ENCODE measurements around the gene SLC44A5.
"Not testable (repeated sequence)": the region's sequence is repeated elsewhere in the genome, so short reads cannot be mapped to it uniquely, and the experiment has no call there.

The SLC44A5 gene

GRCh38 chr1:75198761-75199160, 412.2 kb downstream of the SLC44A5 start:
- no peak for DNase-seq (ENCODE audit: low read depth in 1 of 2, low spot score in 1 of 2)

- no peak for DNase-seq (ENCODE audit: low read depth in 1 of 2, low spot score in 1 of 2)
Observed at GRCh38 chr1:75198163-75198562, 412.8 kb downstream of the SLC44A5 start.

- DNase-seq (ENCODE audit: low read depth in 1 of 2, low spot score in 1 of 2), result no peak
Observed at GRCh38 chr1:75188892-75189291, 422.0 kb downstream of the SLC44A5 start.

- DNase-seq (ENCODE audit: low read depth in 1 of 2, low spot score in 1 of 2), result not testable (repeated sequence)
Observed at GRCh38 chr1:75181214-75181955, 429.5 kb downstream of the SLC44A5 start.

GRCh38 chr1:75174031-75174760, 436.7 kb downstream of the SLC44A5 start:
- DNase-seq (ENCODE audit: low read depth in 1 of 2, low spot score in 1 of 2), result no peak

- DNase-seq (ENCODE audit: low read depth in 1 of 2, low spot score in 1 of 2), result no peak
Observed at GRCh38 chr1:75172556-75172955, 438.4 kb downstream of the SLC44A5 start.

- no peak for DNase-seq (ENCODE audit: low read depth in 1 of 2, low spot score in 1 of 2)
Observed at GRCh38 chr1:75171876-75172275, 439.0 kb downstream of the SLC44A5 start.

GRCh38 chr1:75170981-75171380, 439.9 kb downstream of the SLC44A5 start:
- DNase-seq (ENCODE audit: low read depth in 1 of 2, low spot score in 1 of 2), result no peak

GRCh38 chr1:75170011-75170410, 440.9 kb downstream of the SLC44A5 start:
- no peak for DNase-seq (ENCODE audit: low read depth in 1 of 2, low spot score in 1 of 2)

- no peak for DNase-seq (ENCODE audit: low read depth in 1 of 2, low spot score in 1 of 2)
Observed at GRCh38 chr1:75166821-75167220, 444.1 kb downstream of the SLC44A5 start.

- DNase-seq (ENCODE audit: low read depth in 1 of 2, low spot score in 1 of 2), result no peak
Observed at GRCh38 chr1:75165264-75165663, 445.6 kb downstream of the SLC44A5 start.

GRCh38 chr1:75159154-75159553, 451.8 kb downstream of the SLC44A5 start:
- DNase-seq (ENCODE audit: low read depth in 1 of 2, low spot score in 1 of 2), result no peak
